Anterior cingulate cortex (tissue), 58 donors: ENCODE results near the gene COL9A3.

ENCODE experiments used
- DNase-seq, 58 donors: peaks; one replicate each; lab custom pipeline; 2025; lab: John Stamatoyannopoulos, UW

Gene COL9A3

DNA sequence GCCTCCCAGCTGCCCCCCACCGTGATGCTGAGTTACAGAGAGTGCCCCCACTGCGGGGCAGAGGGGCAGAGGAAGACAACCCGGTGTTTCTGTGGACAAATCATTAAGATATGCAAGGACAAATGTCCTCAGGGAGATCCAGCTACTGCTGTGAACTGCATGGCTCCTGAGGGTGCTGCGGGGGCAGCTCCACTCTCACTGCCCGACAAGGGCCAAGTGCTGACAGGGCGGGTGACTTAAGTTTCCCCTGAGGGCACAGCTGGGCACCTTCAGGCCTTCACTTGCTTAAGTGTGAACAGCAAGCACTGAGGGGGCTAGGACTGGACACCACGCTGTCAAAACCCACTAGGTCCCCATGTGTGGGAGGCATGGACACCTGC is 71.0 kb downstream of the COL9A3 start:
- DNase-seq, result no peak

DNA sequence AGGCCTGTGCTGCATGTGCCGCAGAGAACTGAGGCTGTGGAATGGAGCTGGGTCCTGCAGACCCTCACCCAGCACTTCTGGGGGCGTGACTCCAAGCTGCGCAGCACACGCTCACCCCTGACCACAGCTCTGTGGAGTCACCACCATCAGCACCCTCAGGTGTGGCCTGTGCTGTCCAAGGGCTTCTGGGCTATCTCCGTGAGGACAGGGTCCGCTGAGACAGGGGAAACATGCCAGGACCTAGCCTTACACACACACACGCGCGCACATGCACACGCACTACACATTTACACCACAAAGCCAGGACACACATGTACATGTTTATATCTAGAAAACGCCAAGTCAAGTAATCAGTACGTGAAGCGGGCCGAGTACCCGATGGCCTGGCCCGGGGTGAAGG is 71.6 kb downstream of the COL9A3 start:
- DNase-seq, result no peak

DNA sequence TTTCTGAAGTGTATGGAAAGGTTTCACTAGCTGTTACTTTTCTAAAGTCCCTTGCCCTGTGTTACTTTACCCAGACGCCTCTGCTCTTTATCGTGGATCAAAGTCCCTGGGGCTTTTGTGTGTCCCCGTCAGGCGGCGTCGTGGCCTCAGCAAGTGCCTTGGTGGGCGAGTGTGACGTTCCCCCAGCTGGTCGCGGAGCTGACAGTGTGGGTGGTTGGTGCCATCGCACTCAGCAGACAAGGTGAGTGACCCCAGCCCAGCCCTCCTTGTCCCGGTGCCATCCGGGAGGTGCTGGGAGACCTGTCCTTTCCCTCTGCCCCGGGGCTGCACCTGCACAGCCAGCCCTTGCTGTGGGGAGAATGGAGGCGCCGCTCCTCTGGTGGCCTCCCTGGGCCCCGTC is 72.1 kb downstream of the COL9A3 start:
- no peak for DNase-seq

DNA sequence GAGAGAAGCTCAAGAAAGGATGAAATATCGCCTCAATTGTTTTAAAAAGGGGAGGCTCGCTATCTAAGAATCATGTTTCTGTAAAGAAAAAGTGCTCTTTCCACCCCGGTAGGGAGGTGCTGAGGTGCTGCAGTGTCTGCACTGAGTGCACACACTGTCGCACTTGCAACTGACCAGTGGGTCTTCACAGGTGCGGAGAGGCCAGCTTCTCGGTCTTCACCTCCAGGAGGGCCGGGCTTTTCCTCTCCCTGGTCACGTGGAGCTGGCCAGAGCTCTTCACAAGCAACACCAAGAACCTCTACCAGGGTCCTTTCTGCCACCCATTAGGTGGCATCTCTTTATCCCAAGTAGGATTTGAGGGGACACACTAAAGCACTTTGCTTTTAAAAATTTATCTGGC is 72.6 kb downstream of the COL9A3 start:
- DNase-seq, result no peak

DNA sequence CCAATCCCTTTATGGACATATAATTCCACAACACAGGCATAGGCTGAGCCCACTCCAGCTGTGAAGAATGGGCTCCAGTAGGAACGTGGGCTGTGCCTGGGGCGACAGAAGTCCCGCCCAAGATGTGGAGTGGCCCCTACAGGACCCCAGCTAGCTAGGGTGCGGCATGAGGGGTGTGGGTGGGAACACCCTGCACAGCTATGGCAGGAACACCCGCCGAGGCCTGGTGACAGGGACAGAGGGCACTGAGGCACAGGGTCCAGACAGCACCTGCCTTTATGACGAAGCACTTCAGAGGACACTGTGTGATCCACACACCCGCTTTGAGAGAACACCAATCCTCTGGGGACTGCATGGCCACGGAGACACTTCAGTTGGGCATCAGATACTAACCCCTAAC is 73.0 kb downstream of the COL9A3 start:
- DNase-seq, result no peak

DNA sequence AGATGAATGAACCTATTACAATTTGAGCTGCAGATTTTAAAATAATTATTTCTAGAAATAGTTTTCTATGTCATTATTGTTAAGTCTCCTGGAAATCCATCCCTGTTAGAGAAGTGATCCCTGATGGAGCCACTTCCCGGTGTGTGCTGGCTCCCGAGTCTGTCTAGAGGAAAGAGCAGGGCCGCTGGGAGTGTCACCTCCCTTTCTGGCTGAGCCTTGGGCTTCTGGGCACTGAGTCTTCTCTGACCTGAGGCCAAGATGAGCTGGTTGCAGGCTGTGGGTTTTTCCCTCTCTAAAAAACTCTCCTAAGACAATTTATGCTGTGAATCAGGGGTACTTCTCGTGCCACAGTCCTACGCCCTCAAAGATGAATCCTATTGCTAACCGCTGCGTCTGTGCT is 73.6 kb downstream of the COL9A3 start:
- no peak for DNase-seq
